IMR-90 (cell line): ENCODE measurements around the gene WNT3. TPM values are rescaled to one million over a fixed set of nuclear protein-coding genes. Genes with fewer than 3 reads are reported as not detected.
"Not testable (repeated sequence)": the region's sequence is repeated elsewhere in the genome, so short reads cannot be mapped to it uniquely, and the experiment has no call there.

Source experiments
- ATAC-seq: fragments of 200-7000 bp; cut with Tn5 transposase; 2 replicates; pipeline ENCODE4 v1.9.1; 2020; ENCODE audit warnings: low read depth, mild to moderate bottlenecking, moderate library complexity
- BruUV-seq: library from RNA; stranded (reverse); fragments of 400-500 nt; replicated peaks from 2 replicates; lab custom pipeline; 2021; lab: Mats Ljungman, UMichigan
- CTCF ChIA-PET: fragments of 300-600 bp; formaldehyde crosslinking; extraction: SDS; loops from one replicate; lab custom pipeline; 2021; ENCODE audit warnings: antibody characterized with exemption; lab: Yijun Ruan, JAX
- POLR2A ChIA-PET: fragments of 300-600 bp; sonication (Branson Sonifier 250); formaldehyde crosslinking; loops from one replicate; lab custom pipeline; 2022; ENCODE audit warnings: antibody characterized with exemption; ENCODE audit not compliant: unreplicated experiment; lab: Charles Lee
- DNase-seq: peaks from one replicate; pipeline ENCODE4 v3.0.0; 2013
- H2AFZ ChIP-seq: replicated peaks from 2 replicates; pipeline ENCODE3; 2013; ENCODE audit warnings: low read length, mild to moderate bottlenecking; ENCODE audit not compliant: poor library complexity
- H2AK5ac ChIP-seq: 2 replicates; pipeline ENCODE4 v1.6.1; 2013; ENCODE audit warnings: low read depth, low read length, inconsistent platforms
- H2AK9ac ChIP-seq: replicated peaks from 2 replicates; pipeline ENCODE3; 2013; ENCODE audit warnings: mild to moderate bottlenecking, low read depth, low read length, moderate library complexity; ENCODE audit not compliant: poor library complexity
- H2BK120ac ChIP-seq: 2 replicates; pipeline ENCODE4 v1.6.1; 2013; ENCODE audit warnings: low read depth, low read length, inconsistent platforms
- H2BK15ac ChIP-seq: 3 replicates; pipeline ENCODE4 v1.6.1; 2013; ENCODE audit warnings: low read depth, low read length, inconsistent platforms
- H2BK20ac ChIP-seq: 2 replicates; pipeline ENCODE4 v1.6.1; 2013; ENCODE audit warnings: low read depth, mild to moderate bottlenecking, inconsistent platforms, low read length, moderate library complexity
- H2BK5ac ChIP-seq: 2 replicates; pipeline ENCODE4 v1.6.1; 2013; ENCODE audit warnings: mild to moderate bottlenecking, low read depth, low read length, inconsistent platforms; ENCODE audit not compliant: poor library complexity, severe bottlenecking
- H3K14ac ChIP-seq: replicated peaks from 2 replicates; pipeline ENCODE4 v1.6.1; 2013; ENCODE audit warnings: low read depth, low read length, inconsistent platforms
- H3K18ac ChIP-seq: 2 replicates; pipeline ENCODE4 v1.6.1; 2013; ENCODE audit warnings: low read depth, low read length, control low read depth
- H3K23ac ChIP-seq: 2 replicates; pipeline ENCODE4 v1.6.1; 2013; ENCODE audit warnings: low read depth, low read length, inconsistent platforms
- H3K27ac ChIP-seq: 2 replicates; pipeline ENCODE4 v1.5.1; 2013; ENCODE audit warnings: mild to moderate bottlenecking, control low read depth, low read length; ENCODE audit not compliant: insufficient read depth
- H3K27me3 ChIP-seq: 2 replicates; pipeline ENCODE4 v1.6.1; 2013; ENCODE audit warnings: low read length; ENCODE audit not compliant: control insufficient read depth, insufficient read depth
- H3K36me3 ChIP-seq: 2 replicates; pipeline ENCODE4 v1.6.1; 2013; ENCODE audit warnings: low read length, mixed read lengths; ENCODE audit not compliant: control insufficient read depth, insufficient read depth
- H3K4ac ChIP-seq: 2 replicates; pipeline ENCODE4 v1.6.1; 2013; ENCODE audit warnings: low read depth, low read length, inconsistent platforms
- H3K4me1 ChIP-seq: 2 replicates; pipeline ENCODE4 v1.6.1; 2013; ENCODE audit warnings: low read length, mixed read lengths; ENCODE audit not compliant: control insufficient read depth, insufficient read depth
- H3K4me2 ChIP-seq: 2 replicates; pipeline ENCODE4 v1.6.1; 2013; ENCODE audit warnings: low read depth, mild to moderate bottlenecking, control low read depth, low read length, moderate library complexity
- H3K4me3 ChIP-seq: 2 replicates; pipeline ENCODE4 v1.5.1; 2013; ENCODE audit warnings: low read depth, mild to moderate bottlenecking, control low read depth, low read length, moderate library complexity; ENCODE audit not compliant: insufficient read depth
- H3K56ac ChIP-seq: 2 replicates; pipeline ENCODE4 v1.6.1; 2013; ENCODE audit warnings: low read length, inconsistent platforms; ENCODE audit not compliant: insufficient read depth; ENCODE audit errors: extremely low read depth
- H3K79me1 ChIP-seq, 2 experiments: 2 replicates each; pipeline ENCODE4 v1.6.1; 2013; ENCODE audit warnings: low read length in 2 of 2, inconsistent platforms in 1 of 2, low read depth in 1 of 2
- H3K9ac ChIP-seq: 2 replicates; pipeline ENCODE4 v1.6.1; 2013; ENCODE audit warnings: low read depth, low read length, control low read depth
- H3K9me1 ChIP-seq: 2 replicates; pipeline ENCODE4 v1.6.1; 2013; ENCODE audit warnings: low read length, inconsistent platforms; ENCODE audit not compliant: insufficient read depth
- H3K9me3 ChIP-seq: 2 replicates; pipeline ENCODE4 v1.6.1; 2013; ENCODE audit warnings: low read length; ENCODE audit not compliant: control insufficient read depth, insufficient read depth
- H4K20me1 ChIP-seq: 2 replicates; pipeline ENCODE4 v1.6.1; 2013; ENCODE audit warnings: low read length, inconsistent platforms; ENCODE audit not compliant: insufficient read depth
- H4K5ac ChIP-seq: 2 replicates; pipeline ENCODE4 v1.6.1; 2013; ENCODE audit warnings: mild to moderate bottlenecking, low read depth, low read length, control low read depth
- H4K8ac ChIP-seq, 2 experiments: 2 replicates each; pipeline ENCODE4 v1.6.1; 2013; ENCODE audit warnings: low read depth in 2 of 2, low read length in 2 of 2, control low read depth in 1 of 2, inconsistent platforms in 1 of 2
- H4K91ac ChIP-seq: 2 replicates; pipeline ENCODE4 v1.6.1; 2013; ENCODE audit warnings: low read depth, low read length, inconsistent platforms; ENCODE audit not compliant: insufficient read depth
- WGBS, 2 experiments: methylation state at CpG; one replicate each; pipeline versions ENCODE4 v1.1.5 to v1.1.7; 2013; ENCODE audit warnings: missing lambda C conversion rate in 2 of 2; ENCODE audit not compliant: insufficient read length in 1 of 2; ENCODE audit errors: extremely low coverage in 2 of 2; 5-methylcytosine and 5-hydroxymethylcytosine counted together
- dilution Hi-C: fragments of 300-500 bp; cut with HindIII; formaldehyde crosslinking; loops from one replicate; pipeline ENCODE4 v1.14.3; 2018; ENCODE audit warnings: low sequenced_read_pairs; ENCODE audit not compliant: unreplicated experiment
- in situ Hi-C: fragments of 300-500 bp; cut with MboI; formaldehyde crosslinking; loops from 3 replicates; pipeline ENCODE4 v1.14.3; 2019; ENCODE audit warnings: low sequenced_read_pairs, inconsistent platforms, mixed read lengths
- intact Hi-C: fragments of 100-400 bp; cut with micrococcal nuclease; formaldehyde crosslinking; loops from 2 replicates; pipeline ENCODE4 v1.10.0; 2022
- polyA plus RNA-seq, 3 experiments: library from polyadenylated mRNA; depleted of rRNA; stranded (reverse); fragments of >200 nt; gene quantifications; 2 replicates each; pipeline ENCODE4 v1.2.3, GENCODE V29; 2012; ENCODE audit warnings: low replicate concordance in 1 of 3
- total RNA-seq: library from RNA; depleted of rRNA; stranded (reverse); fragments of >200 nt; gene quantifications from 2 replicates; pipeline ENCODE4 v1.2.3, GENCODE V29; 2012

The WNT3 gene
- total and polyA plus RNA-seq, 2 of the 4 experiments (the other 2 are of a cell fraction): 0.72 to 1.0 TPM

- H4K8ac ChIP-seq, H2BK15ac ChIP-seq, H3K4ac ChIP-seq, H3K27ac ChIP-seq, H2BK120ac ChIP-seq, in situ Hi-C loops, H3K23ac ChIP-seq, POLR2A ChIA-PET, H3K14ac ChIP-seq, H3K4me1 ChIP-seq, H3K9me1 ChIP-seq, H3K36me3 ChIP-seq, H2BK20ac ChIP-seq, H3K18ac ChIP-seq, dilution Hi-C loops, H2AK9ac ChIP-seq, H3K4me2 ChIP-seq, H3K9me3 ChIP-seq, H4K5ac ChIP-seq, BruUV-seq, H2AK5ac ChIP-seq, H2BK5ac ChIP-seq, ATAC-seq, H3K9ac ChIP-seq, H2AFZ ChIP-seq, H4K20me1 ChIP-seq, H3K4me3 ChIP-seq, H4K91ac ChIP-seq, DNase-seq, H3K79me1 ChIP-seq, H3K56ac ChIP-seq: not testable (repeated sequence)
- no CpG with 5 or more reads among the region's 3 CpGs for WGBS, 2 experiments
- intact Hi-C loops: loop anchor here (2.0 kb wide), 1 partner anchor 100 kb away; no protein-coding TSS in a partner anchor
- CTCF ChIA-PET: interaction anchor here (1.0 to 1.5 kb wide), 2 partner anchors 96 to 161 kb away, joined by 3 read pairs; no protein-coding TSS in a partner anchor
- peaks cover 27% of the 10 kb centered on the region for H3K27me3 ChIP-seq
These were observed 22.1 kb upstream of the WNT3 start for GRCh38 chr17:46840596-46840995.
